Right hindlimb (tissue), 1 donor: ENCODE measurements around the gene MET.
"Not testable (repeated sequence)": the region's sequence is repeated elsewhere in the genome, so short reads cannot be mapped to it uniquely, and the experiment has no call there.

Source experiments
- DNase-seq: peaks from one replicate; pipeline ENCODE4 v3.0.0-alpha.2; 2018

MET gene

GRCh38 chr7:116671681-116672595, at the start of gene MET:
TSS of gene MET (plus strand) at chr7:116672196. CDS start at chr7:116699085, 26,889 bp downstream.
- DNase-seq, result peak; percentile 86

- DNase-seq, result no peak
Observed at GRCh38 chr7:116626886-116627285, 45.1 kb upstream of the MET start.

GRCh38 chr7:116629051-116629463, 42.9 kb upstream of the MET start:
- DNase-seq, result no peak

- no peak for DNase-seq
Observed at GRCh38 chr7:116630357-116630756, 41.6 kb upstream of the MET start.

GRCh38 chr7:116630932-116631671, 40.9 kb upstream of the MET start:
- peak; percentile 36 for DNase-seq

GRCh38 chr7:116631676-116632075, 40.3 kb upstream of the MET start:
- DNase-seq, result no peak

- no peak for DNase-seq
Observed at GRCh38 chr7:116632384-116632783, 39.6 kb upstream of the MET start.

GRCh38 chr7:116633131-116633988, 38.6 kb upstream of the MET start:
- DNase-seq, result no peak

GRCh38 chr7:116636997-116637396, 35.0 kb upstream of the MET start:
- no peak for DNase-seq

GRCh38 chr7:116638592-116638991, 33.4 kb upstream of the MET start:
- DNase-seq, result not testable (repeated sequence)

- no peak for DNase-seq
Observed at GRCh38 chr7:116641551-116642153, 30.3 kb upstream of the MET start.

GRCh38 chr7:116643148-116643547, 28.8 kb upstream of the MET start:
- not testable (repeated sequence) for DNase-seq

GRCh38 chr7:116644628-116645027, 27.4 kb upstream of the MET start:
- DNase-seq, result no peak

GRCh38 chr7:116647290-116647689, 24.7 kb upstream of the MET start:
- no peak for DNase-seq

GRCh38 chr7:116647861-116648260, 24.1 kb upstream of the MET start:
- DNase-seq, result no peak

GRCh38 chr7:116650436-116650835, 21.6 kb upstream of the MET start:
- DNase-seq, result no peak

GRCh38 chr7:116652793-116653192, 19.2 kb upstream of the MET start:
- DNase-seq, result no peak

GRCh38 chr7:116653204-116653603, 18.8 kb upstream of the MET start:
- DNase-seq, result no peak

GRCh38 chr7:116653646-116654045, 18.4 kb upstream of the MET start:
- no peak for DNase-seq

GRCh38 chr7:116659248-116659647, 12.7 kb upstream of the MET start:
- not testable (repeated sequence) for DNase-seq

- no peak for DNase-seq
Observed at GRCh38 chr7:116661865-116662264, 10.1 kb upstream of the MET start.

GRCh38 chr7:116663744-116664143, 8.3 kb upstream of the MET start:
- DNase-seq, result no peak
